IPS-18a (cell line): ENCODE measurements around the gene NCAPG2.

Experiments
- H3K27ac ChIP-seq: one replicate; pipeline ENCODE4 v1.5.1; 2013; ENCODE audit warnings: low read length
- H3K27me3 ChIP-seq: one replicate; pipeline ENCODE4 v1.6.1; 2013; ENCODE audit warnings: mild to moderate bottlenecking, low read length; ENCODE audit not compliant: control insufficient read depth, insufficient read depth
- H3K36me3 ChIP-seq: one replicate; pipeline ENCODE4 v1.6.1; 2013; ENCODE audit warnings: low read depth, low read length; ENCODE audit not compliant: control insufficient read depth
- H3K4me1 ChIP-seq: one replicate; pipeline ENCODE4 v1.6.1; 2013; ENCODE audit warnings: low read depth, low read length; ENCODE audit not compliant: control insufficient read depth
- H3K4me3 ChIP-seq: one replicate; pipeline ENCODE4 v1.5.1; 2013; ENCODE audit warnings: low read length
- H3K9ac ChIP-seq: one replicate; pipeline ENCODE4 v1.6.1; 2013; ENCODE audit warnings: mild to moderate bottlenecking, low read length, moderate library complexity
- H3K9me3 ChIP-seq: one replicate; pipeline ENCODE4 v1.6.1; 2013; ENCODE audit warnings: low read depth, low read length; ENCODE audit not compliant: control insufficient read depth

The NCAPG2 gene

DNA sequence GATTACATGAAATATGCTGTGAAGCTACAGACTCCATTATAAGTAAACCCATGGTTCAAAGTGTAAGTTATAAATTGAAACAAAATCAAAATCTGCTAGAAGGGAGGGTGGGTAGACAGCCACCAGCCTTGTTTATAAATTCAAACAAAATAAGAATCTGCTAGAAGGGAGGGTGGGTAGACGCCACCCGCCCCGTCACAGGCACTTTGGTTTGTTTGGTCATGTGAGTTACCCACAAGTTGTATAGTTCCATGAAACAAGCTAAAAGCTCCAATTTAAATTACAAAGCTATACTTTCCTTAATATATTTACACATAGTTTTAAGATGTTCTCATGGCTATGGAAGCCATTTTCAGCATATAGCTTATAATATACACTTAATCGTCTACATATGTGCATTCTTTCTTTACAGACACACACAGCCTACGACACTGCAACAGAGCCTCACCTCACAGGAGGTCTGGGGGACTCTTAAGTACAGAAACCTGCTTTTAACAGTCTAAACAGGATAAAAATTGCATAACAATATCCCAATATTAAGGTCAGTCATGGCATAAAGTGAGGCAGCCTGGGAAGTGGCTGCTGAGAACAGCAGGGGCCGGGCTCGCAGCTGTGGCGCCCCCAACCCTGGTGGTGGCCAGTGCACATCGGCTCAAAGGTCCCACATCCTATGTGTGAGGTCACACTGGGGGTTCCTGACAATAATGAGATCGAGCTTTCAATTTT lies 28.1 kb upstream of the NCAPG2 start:
- Histone ChIP-seq H3K36me3 (no peaks in the 10 kb centered on the region), H3K4me1 (peaks cover 24% of the 10 kb centered on the region), H3K9me3 (no peaks in the 10 kb centered on the region), H3K27ac (no peak overlapping the region), H3K9ac (no peak overlapping the region), H3K4me3 (no peak overlapping the region), H3K27me3 (no peaks in the 10 kb centered on the region)

DNA sequence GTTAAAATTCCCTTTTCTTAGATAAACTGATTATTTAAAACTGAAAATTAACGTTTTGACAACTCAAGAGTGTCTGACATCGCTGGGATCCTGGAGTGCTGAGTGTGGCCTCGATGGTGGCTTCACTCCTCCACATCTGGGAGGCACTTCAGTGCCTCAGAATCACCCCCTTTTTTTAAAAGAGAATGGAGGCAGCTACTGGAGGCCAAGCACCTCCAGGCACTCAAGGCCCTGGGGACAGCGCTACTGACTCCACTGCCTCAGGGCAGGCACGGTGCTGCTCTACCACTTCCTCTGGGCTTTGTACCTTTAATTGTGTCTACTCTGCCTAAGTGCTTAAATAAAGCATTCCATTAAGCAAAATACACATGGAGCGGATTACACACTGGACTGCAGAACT lies 27.2 kb upstream of the NCAPG2 start:
- no peaks in the 10 kb centered on the region for H3K27me3 ChIP-seq
- no peak overlapping the region for H3K9ac ChIP-seq
- H3K36me3 ChIP-seq, result no peaks in the 10 kb centered on the region
- H3K4me3 ChIP-seq, result no peak overlapping the region
- no peaks in the 10 kb centered on the region for H3K9me3 ChIP-seq
- H3K27ac ChIP-seq, result no peak overlapping the region
- peaks cover 24% of the 10 kb centered on the region for H3K4me1 ChIP-seq

GRCh38 chr7:158730383-158731346 lies 26.1 kb upstream of the NCAPG2 start:
- Histone ChIP-seq H3K9me3 (no peaks in the 10 kb centered on the region), H3K4me3 (no peak overlapping the region), H3K9ac (no peak overlapping the region), H3K4me1 (peaks cover 24% of the 10 kb centered on the region), H3K27me3 (no peaks in the 10 kb centered on the region), H3K36me3 (no peaks in the 10 kb centered on the region), H3K27ac (no peak overlapping the region)

DNA sequence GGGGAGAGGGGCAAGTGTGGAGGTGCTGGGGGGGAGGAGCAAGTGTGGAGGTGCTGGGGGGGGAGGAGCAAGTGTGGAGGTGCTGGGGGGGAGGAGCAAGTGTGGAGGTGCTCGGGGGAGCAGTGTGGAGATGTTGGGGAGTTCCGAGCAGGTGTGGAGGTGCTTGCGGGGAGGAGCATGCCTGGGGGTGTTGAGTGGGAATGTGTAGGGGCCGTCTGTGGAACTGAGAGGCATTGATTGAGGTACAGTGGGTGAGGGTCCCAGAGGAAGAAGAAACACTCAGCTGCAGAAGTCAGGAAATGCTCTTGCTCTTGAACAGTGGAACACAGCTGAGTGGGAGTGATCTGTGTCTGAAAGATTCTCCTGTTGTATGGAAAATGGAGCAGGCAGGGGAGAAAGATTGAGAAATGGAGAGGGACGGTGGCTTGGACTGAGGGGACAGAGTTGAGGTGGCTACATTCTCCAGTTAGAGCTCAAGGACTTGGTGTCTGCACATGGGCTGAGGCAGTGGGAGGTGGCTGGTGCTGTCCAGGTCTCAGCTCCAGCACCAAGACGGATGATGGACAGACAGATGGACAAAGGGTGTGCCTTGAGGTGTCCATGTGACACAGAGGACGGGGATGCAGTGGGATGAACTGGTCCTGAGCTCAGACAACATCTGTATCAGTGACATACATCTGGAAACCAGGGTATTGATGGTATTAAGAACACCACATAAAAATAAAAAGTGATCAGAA lies 25.2 kb upstream of the NCAPG2 start:
- no peak overlapping the region for H3K4me3 ChIP-seq
- no peaks in the 10 kb centered on the region for H3K27me3 ChIP-seq
- no peak overlapping the region for H3K27ac ChIP-seq
- no peaks in the 10 kb centered on the region for H3K9me3 ChIP-seq
- no peak overlapping the region for H3K9ac ChIP-seq
- no peaks in the 10 kb centered on the region for H3K36me3 ChIP-seq
- H3K4me1 ChIP-seq, result peaks cover 24% of the 10 kb centered on the region

DNA sequence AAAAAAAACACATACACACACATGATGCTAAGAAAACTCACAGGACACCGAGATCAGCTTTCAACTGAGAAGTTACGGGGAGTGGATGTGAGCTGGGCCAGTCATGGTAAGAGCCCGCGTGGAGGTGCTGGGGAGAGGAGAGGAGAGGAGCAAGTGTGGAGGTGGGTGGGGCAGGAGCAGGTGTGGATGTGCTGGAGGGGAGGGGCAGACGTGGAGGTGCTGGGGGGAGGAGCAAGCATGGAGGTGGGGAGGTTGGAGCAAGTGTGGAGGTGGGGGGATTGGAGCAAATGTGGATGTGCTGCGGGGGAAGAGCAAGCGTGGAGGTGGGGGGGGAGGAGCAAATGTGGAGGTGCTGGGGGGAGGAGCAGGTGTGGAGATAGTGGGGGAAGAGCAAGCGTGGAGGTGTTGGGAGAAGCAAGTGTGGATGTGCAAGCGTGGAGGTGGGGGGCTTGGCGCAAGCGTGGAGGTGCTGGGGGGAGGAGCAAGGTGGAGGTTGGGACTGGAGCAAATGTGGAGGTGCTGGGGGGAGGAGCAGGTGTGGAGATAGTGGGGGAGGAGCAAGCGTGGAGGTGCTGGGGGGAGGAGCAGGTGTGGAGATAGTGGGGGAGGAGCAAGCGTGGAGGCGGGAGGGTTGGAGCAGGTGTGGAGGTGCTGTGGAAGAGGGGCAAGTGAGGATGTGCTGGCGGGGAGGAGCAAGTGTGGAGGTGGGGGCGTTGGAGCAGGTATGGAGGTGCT lies 24.5 kb upstream of the NCAPG2 start:
- H3K27ac ChIP-seq, result no peak overlapping the region
- H3K9ac ChIP-seq, result no peak overlapping the region
- H3K9me3 ChIP-seq, result no peaks in the 10 kb centered on the region
- no peaks in the 10 kb centered on the region for H3K27me3 ChIP-seq
- peaks cover 24% of the 10 kb centered on the region for H3K4me1 ChIP-seq
- H3K4me3 ChIP-seq, result no peak overlapping the region
- no peaks in the 10 kb centered on the region for H3K36me3 ChIP-seq

DNA sequence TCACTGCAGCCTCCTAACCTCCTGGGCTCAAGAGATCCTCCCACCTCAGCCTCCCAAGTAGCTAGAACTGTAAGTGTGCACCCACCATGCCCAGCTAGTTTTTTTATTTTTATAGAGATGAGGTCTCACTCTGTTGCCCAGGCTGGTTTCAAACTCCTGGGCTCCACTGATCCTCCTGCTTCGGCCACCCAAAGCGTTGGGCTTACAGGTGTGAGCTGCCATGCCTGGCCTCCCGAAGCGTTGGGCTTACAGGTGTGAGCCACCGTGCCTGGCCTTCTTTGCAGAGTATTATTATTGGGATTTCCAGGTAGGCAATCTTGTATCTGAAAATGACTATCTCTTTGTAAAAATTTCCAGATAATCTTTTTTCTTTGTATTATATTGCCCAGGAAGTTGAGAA lies 23.1 kb upstream of the NCAPG2 start:
- Histone ChIP-seq H3K4me3 (no peak overlapping the region), H3K4me1 (peaks cover 19% of the 10 kb centered on the region), H3K9ac (no peak overlapping the region), H3K9me3 (no peaks in the 10 kb centered on the region), H3K36me3 (no peaks in the 10 kb centered on the region), H3K27me3 (no peaks in the 10 kb centered on the region), H3K27ac (no peak overlapping the region)

- H3K9ac ChIP-seq, result no peak overlapping the region
- H3K27me3 ChIP-seq, result no peaks in the 10 kb centered on the region
- H3K27ac ChIP-seq, result no peak overlapping the region
- H3K4me3 ChIP-seq, result no peak overlapping the region
- H3K4me1 ChIP-seq, result peaks cover 12% of the 10 kb centered on the region
- H3K36me3 ChIP-seq, result no peaks in the 10 kb centered on the region
- no peaks in the 10 kb centered on the region for H3K9me3 ChIP-seq
These were observed 21.7 kb upstream of the NCAPG2 start for GRCh38 chr7:158726277-158726807.

- Histone ChIP-seq H3K27ac (no peak overlapping the region), H3K9ac (no peak overlapping the region), H3K4me1 (peaks cover 6% of the 10 kb centered on the region), H3K36me3 (no peaks in the 10 kb centered on the region), H3K9me3 (no peaks in the 10 kb centered on the region), H3K27me3 (no peaks in the 10 kb centered on the region), H3K4me3 (no peak overlapping the region)
These were observed 20.8 kb upstream of the NCAPG2 start for GRCh38 chr7:158725506-158725800.

DNA sequence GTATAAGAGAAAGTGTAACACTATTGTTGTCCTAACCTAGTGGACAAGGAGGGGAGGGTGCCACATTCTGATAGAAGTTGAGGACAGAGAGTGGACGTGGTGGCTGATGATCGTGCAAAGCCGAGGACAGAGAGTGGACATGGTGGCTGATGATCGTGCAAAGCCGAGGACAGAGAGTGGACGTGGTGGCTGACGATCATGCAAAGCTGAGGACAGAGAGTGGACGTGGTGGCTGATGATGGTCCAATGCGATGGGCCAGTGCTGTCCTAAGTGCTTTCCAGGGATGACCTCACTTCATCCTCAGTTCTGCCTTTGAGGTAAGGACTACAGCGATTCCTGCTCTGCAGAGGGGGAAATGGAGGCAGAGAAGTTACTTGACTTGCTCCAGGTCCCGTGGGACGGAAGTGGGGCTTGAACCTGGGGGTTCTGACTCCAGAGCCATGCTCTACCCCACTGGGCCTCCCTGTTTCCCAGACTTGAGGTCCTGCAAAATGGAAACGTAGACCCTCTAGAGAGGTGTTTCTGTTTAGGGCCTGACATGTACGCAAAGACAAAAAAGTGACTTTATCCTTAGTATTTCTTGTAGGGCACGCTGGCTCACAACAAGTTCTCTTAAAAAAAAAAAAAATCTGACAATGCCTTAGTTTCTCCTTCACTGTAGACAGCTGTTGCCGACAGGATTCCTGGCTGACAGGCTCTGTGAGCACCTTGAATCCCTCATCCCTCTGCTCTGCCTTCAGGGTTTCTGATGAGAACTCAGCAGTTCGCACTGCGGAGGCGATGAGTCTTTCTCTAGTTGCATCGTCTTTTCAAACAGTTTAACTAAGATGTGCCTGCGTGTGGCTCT lies 20.3 kb upstream of the NCAPG2 start:
- Histone ChIP-seq H3K4me3 (no peak overlapping the region), H3K36me3 (no peaks in the 10 kb centered on the region), H3K9me3 (no peaks in the 10 kb centered on the region), H3K9ac (no peak overlapping the region), H3K27me3 (no peaks in the 10 kb centered on the region), H3K27ac (no peak overlapping the region), H3K4me1 (peaks cover 2% of the 10 kb centered on the region)

- H3K27me3 ChIP-seq, result no peaks in the 10 kb centered on the region
- no peak overlapping the region for H3K9ac ChIP-seq
- H3K4me3 ChIP-seq, result no peak overlapping the region
- H3K9me3 ChIP-seq, result no peaks in the 10 kb centered on the region
- no peaks in the 10 kb centered on the region for H3K36me3 ChIP-seq
- H3K4me1 ChIP-seq, result no peaks in the 10 kb centered on the region
- no peak overlapping the region for H3K27ac ChIP-seq
These were observed 19.2 kb upstream of the NCAPG2 start for GRCh38 chr7:158723714-158724385.
